Caco-2 (cell line): ENCODE data around the gene CDK17. TPM values are rescaled to one million over a fixed set of nuclear protein-coding genes. Genes with fewer than 3 reads are reported as not detected.

ENCODE experiments used
- BruUV-seq: library from RNA; stranded (reverse); fragments of 400-500 nt; replicated peaks from 2 replicates; lab custom pipeline; 2021; lab: Mats Ljungman, UMichigan
- CTCF ChIA-PET: fragments of 300-600 bp; sonication (Branson Sonifier 250); formaldehyde crosslinking; loops from one replicate; lab custom pipeline; 2022; ENCODE audit warnings: antibody characterized with exemption; lab: Charles Lee
- POLR2A ChIA-PET: fragments of 300-600 bp; sonication (Branson Sonifier 250); formaldehyde crosslinking; loops from one replicate; lab custom pipeline; 2022; ENCODE audit warnings: antibody characterized with exemption; lab: Charles Lee
- DNase-seq, 2 experiments: peaks; one replicate each; pipeline versions ENCODE4 v3.0.0 to v3.0.0-alpha.2; 2020 to 2022
- H3K27me3 ChIP-seq: replicated peaks from 2 replicates; pipeline ENCODE4 v1.6.0; 2011; ENCODE audit warnings: low read length; ENCODE audit not compliant: control insufficient read depth, insufficient read depth
- H3K36me3 ChIP-seq: 2 replicates; pipeline ENCODE4 v1.5.1; 2011; ENCODE audit warnings: low read length; ENCODE audit not compliant: control insufficient read depth, insufficient read depth
- H3K4me1 ChIP-seq: fragments of 250-450 bp; sonication (Bioruptor Pico); 2 replicates; pipeline ENCODE4 v1.5.1; 2020; ENCODE audit warnings: mild to moderate bottlenecking
- H3K4me3 ChIP-seq: 2 replicates; pipeline ENCODE4 v1.5.1; 2011; ENCODE audit warnings: low read depth, mild to moderate bottlenecking, control low read depth, low read length
- H3K9me3 ChIP-seq: fragments of 250-450 bp; sonication (Bioruptor Pico); 2 replicates; pipeline ENCODE4 v1.5.1; 2020; ENCODE audit warnings: mild to moderate bottlenecking, moderate library complexity
- H3K27ac Mint-ChIP-seq: one replicate; pipeline ENCODE4 v1.8.0; 2022; ENCODE audit warnings: mixed read lengths; ENCODE audit not compliant: unreplicated experiment
- H3K27me3 Mint-ChIP-seq: one replicate; pipeline ENCODE4 v1.8.0; 2022; ENCODE audit warnings: mixed read lengths; ENCODE audit not compliant: insufficient read depth, unreplicated experiment
- H3K36me3 Mint-ChIP-seq: one replicate; pipeline ENCODE4 v1.8.0; 2022; ENCODE audit warnings: mild to moderate bottlenecking, mixed read lengths; ENCODE audit not compliant: insufficient read depth, unreplicated experiment
- H3K4me1 Mint-ChIP-seq: one replicate; pipeline ENCODE4 v1.8.0; 2022; ENCODE audit warnings: low read depth, mixed read lengths; ENCODE audit not compliant: unreplicated experiment
- H3K4me3 Mint-ChIP-seq: one replicate; pipeline ENCODE4 v1.8.0; 2022; ENCODE audit warnings: mild to moderate bottlenecking, moderate library complexity, mixed read lengths; ENCODE audit not compliant: unreplicated experiment
- H3K9me3 Mint-ChIP-seq: one replicate; pipeline ENCODE4 v1.8.0; 2022; ENCODE audit warnings: mixed read lengths; ENCODE audit not compliant: unreplicated experiment
- CTCF ChIP-seq, 2 experiments: fragments of 200-600 bp in 1 of 2; IDR thresholded peaks; 1 replicate in 1 of 2; 2 replicates in 1 of 2; pipeline versions ENCODE4 v1.5.1 to v1.8.0; 2011 to 2022; ENCODE audit warnings: antibody characterized with exemption in 1 of 2, control low read depth in 1 of 2, inconsistent platforms in 1 of 2, low read depth in 1 of 2, low read length in 1 of 2, mild to moderate bottlenecking in 1 of 2, moderate library complexity in 1 of 2; ENCODE audit not compliant: insufficient read depth in 1 of 2, severe bottlenecking in 1 of 2, unreplicated experiment in 1 of 2
- intact Hi-C: fragments of 100-400 bp; cut with micrococcal nuclease; formaldehyde crosslinking; loops from one replicate; pipeline ENCODE4 v1.10.0; 2022; ENCODE audit not compliant: unreplicated experiment
- total RNA-seq: library from RNA; stranded (reverse); gene quantifications from 2 replicates; pipeline ENCODE4 v1.2.3, GENCODE V29; 2022

Gene CDK17
- total RNA-seq, 1 experiment from 2014 or later, result 11.7 TPM

- ChIA-PET POLR2A (no interaction called here), CTCF (no interaction called here)
- Mint-ChIP-seq H3K4me1 (peaks cover 7% of the 10 kb centered on the region), H3K36me3 (no peaks in the 10 kb centered on the region), H3K4me3 (no peak overlapping the region), H3K9me3 (no peaks in the 10 kb centered on the region), H3K27ac (no peak overlapping the region), H3K27me3 (no peaks in the 10 kb centered on the region)
- Histone ChIP-seq H3K9me3 (no peaks in the 10 kb centered on the region), H3K36me3 (no peaks in the 10 kb centered on the region), H3K4me3 (no peak overlapping the region), H3K4me1 (peaks cover 10% of the 10 kb centered on the region), H3K27me3 (no peaks in the 10 kb centered on the region)
- TF ChIP-seq CTCF (IDR thresholded peaks at IDR 0.05; ENCODE audit: insufficient read depth in 1 of 2, low read depth in 1 of 2, low read length in 1 of 2, severe bottlenecking in 1 of 2, unreplicated experiment in 1 of 2), result no peak
- no peak for DNase-seq
- intact Hi-C loops, result no loop called here
- no TSS peak for BruUV-seq
Observed at GRCh38 chr12:96366381-96366654, 33.9 kb downstream of the CDK17 start.

GRCh38 chr12:96365604-96366380 lies 34.4 kb downstream of the CDK17 start:
- Histone ChIP-seq H3K9me3 (no peaks in the 10 kb centered on the region), H3K4me3 (no peak overlapping the region), H3K27me3 (no peaks in the 10 kb centered on the region), H3K36me3 (no peaks in the 10 kb centered on the region), H3K4me1 (peaks cover 10% of the 10 kb centered on the region)
- H3K9me3 Mint-ChIP-seq, result no peaks in the 10 kb centered on the region
- TF ChIP-seq CTCF (IDR thresholded peaks at IDR 0.05; ENCODE audit: insufficient read depth in 1 of 2, low read depth in 1 of 2, low read length in 1 of 2, severe bottlenecking in 1 of 2, unreplicated experiment in 1 of 2), result no peak
- ChIA-PET CTCF (no interaction called here), POLR2A (no interaction called here)
- no peak overlapping the region for H3K27ac Mint-ChIP-seq
- no peaks in the 10 kb centered on the region for H3K36me3 Mint-ChIP-seq
- no TSS peak for BruUV-seq
- intact Hi-C loops, result no loop called here
- H3K27me3 Mint-ChIP-seq, result no peaks in the 10 kb centered on the region
- DNase-seq, result no peak
- no peak overlapping the region for H3K4me3 Mint-ChIP-seq
- peaks cover 7% of the 10 kb centered on the region for H3K4me1 Mint-ChIP-seq

DNA sequence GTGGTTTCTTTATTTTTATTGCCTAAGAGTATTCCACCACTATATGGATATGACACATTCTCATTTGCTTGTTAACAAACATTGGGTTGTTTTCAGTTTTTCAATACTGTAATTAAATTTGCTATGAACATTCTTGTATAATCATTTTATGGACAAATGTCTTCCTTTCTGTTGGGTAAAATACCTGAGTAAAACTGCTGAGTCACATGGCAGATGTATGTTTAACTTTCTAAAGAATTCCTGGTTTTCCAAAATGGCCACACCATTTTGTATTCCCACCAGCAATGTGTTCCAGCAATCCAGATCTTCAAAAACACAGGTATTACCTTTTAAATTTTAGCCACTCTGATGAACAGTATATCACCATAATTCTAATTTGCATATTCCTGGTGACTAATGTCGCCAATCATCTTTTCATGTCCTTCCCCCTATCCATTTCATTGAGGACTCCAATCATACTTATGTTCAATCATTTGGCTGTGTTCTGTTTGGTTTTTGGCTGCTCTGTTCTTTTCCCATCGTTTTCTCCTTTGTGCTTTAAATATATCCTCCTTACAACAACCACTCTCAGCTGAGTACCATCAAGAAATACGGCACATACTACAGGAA lies 36.0 kb downstream of the CDK17 start:
- POLR2A ChIA-PET, result no interaction called here

More for the DNA sequence above, 36.0 kb downstream of the CDK17 start:
- no peaks in the 10 kb centered on the region for H3K36me3 ChIP-seq
- peaks cover 10% of the 10 kb centered on the region for H3K4me1 ChIP-seq
- Mint-ChIP-seq H3K4me1 (peaks cover 7% of the 10 kb centered on the region), H3K4me3 (no peak overlapping the region), H3K9me3 (no peaks in the 10 kb centered on the region), H3K27me3 (no peaks in the 10 kb centered on the region), H3K36me3 (no peaks in the 10 kb centered on the region), H3K27ac (no peak overlapping the region)
- H3K4me3 ChIP-seq, result no peak overlapping the region
- no peak for DNase-seq
- intact Hi-C loops, result no loop called here
- no peak for TF ChIP-seq CTCF (IDR thresholded peaks at IDR 0.05; ENCODE audit: insufficient read depth in 1 of 2, low read depth in 1 of 2, low read length in 1 of 2, severe bottlenecking in 1 of 2, unreplicated experiment in 1 of 2)
- CTCF ChIA-PET, result no interaction called here
- no TSS peak for BruUV-seq
- H3K27me3 ChIP-seq, result no peaks in the 10 kb centered on the region
- no peaks in the 10 kb centered on the region for H3K9me3 ChIP-seq
